Mucosa of rectum (tissue), 2 donors: ENCODE measurements around the gene KIF21B.
"Not testable (repeated sequence)": the region's sequence is repeated elsewhere in the genome, so short reads cannot be mapped to it uniquely, and the experiment has no call there.

ENCODE experiments used
- H3K27ac ChIP-seq, 2 donors: one replicate each; pipeline ENCODE4 v1.7.0; 2013; ENCODE audit warnings: inconsistent platforms in 2 of 2, low read depth in 2 of 2, low read length in 2 of 2
- H3K27me3 ChIP-seq, 2 donors: one replicate each; pipeline ENCODE4 v1.7.0; 2013; ENCODE audit warnings: low read length in 2 of 2; ENCODE audit not compliant: control insufficient read depth in 2 of 2, insufficient read depth in 2 of 2
- H3K36me3 ChIP-seq, 2 donors: one replicate each; pipeline ENCODE4 v1.7.0; 2013; ENCODE audit warnings: low read length in 2 of 2; ENCODE audit not compliant: control insufficient read depth in 2 of 2, insufficient read depth in 2 of 2
- H3K4me1 ChIP-seq, 2 donors: one replicate each; pipeline ENCODE4 v1.7.0; 2013; ENCODE audit warnings: low read length in 2 of 2, mild to moderate bottlenecking in 1 of 2; ENCODE audit not compliant: control insufficient read depth in 2 of 2, insufficient read depth in 2 of 2
- H3K4me3 ChIP-seq, 2 donors: one replicate each; pipeline ENCODE4 v1.7.0; 2013; ENCODE audit warnings: low read length in 2 of 2
- H3K9ac ChIP-seq, 2 donors: one replicate each; pipeline ENCODE4 v1.7.0; 2013; ENCODE audit warnings: low read length in 2 of 2, low read depth in 1 of 2, mild to moderate bottlenecking in 1 of 2
- H3K9me3 ChIP-seq, 2 donors: one replicate each; pipeline ENCODE4 v1.7.0; 2013; ENCODE audit warnings: low read length in 2 of 2; ENCODE audit not compliant: control insufficient read depth in 2 of 2
- donor health status: healthy.
- donor health status: Normal muscosa, but diverticular disease.

KIF21B gene

DNA sequence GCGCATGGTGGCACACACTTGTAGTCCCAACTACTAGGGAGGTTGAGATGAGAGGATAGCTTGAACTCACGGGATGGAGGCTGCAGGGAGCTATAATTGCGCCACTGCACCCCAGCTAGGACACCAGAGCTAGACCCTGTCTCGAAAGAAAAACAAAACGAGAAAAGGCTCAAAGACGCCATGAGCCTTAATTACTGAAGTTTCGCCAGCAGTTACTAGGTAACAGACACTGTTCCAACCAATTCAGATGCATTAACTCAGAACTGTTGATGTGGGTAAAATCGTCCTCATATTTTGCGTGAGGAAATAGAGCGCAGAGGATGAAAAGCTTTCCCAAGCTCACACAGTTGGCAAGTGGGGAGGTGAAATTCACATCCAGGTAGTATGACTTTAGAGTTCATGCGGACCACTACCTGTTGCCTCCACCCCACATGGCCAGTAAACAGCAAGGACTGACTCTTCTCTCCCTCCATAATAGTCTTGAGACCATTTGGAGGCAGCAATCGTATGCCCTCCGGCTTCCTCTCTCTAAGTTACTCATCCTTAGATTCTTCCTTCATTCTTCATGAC lies 88.8 kb downstream of the KIF21B start:
- H3K27me3 ChIP-seq = no peaks in the 10 kb centered on the region
- no peak overlapping the region for H3K4me3 ChIP-seq
- no peak overlapping the region for H3K27ac ChIP-seq
- peaks cover 0 to under 1% of the 10 kb centered on the region in 2 donors for H3K4me1 ChIP-seq
- peaks cover 0 to 2% of the 10 kb centered on the region in 2 donors for H3K36me3 ChIP-seq
- H3K9ac ChIP-seq = no peak overlapping the region
- no peaks in the 10 kb centered on the region for H3K9me3 ChIP-seq

DNA sequence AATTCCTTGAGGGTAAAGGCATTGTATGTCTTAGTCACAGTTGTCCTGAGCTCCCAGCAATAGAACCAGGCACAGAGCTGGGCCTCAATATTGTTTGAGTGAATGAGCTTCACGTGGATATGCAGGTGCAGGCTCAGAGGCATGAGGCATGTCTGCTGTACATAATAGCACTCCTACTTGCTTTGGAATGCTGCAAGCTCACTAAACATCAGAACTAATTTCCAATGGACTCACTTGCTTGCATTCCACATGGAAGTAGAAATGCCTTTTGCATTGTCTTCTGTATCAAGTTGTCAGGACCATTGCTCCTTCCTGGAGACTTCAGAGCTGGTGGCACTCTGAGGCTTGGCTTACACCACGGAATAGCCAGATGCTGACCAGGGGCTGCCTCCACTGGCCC lies 91.7 kb downstream of the KIF21B start:
- Histone ChIP-seq H3K36me3 (peaks cover 0 to 2% of the 10 kb centered on the region in 2 donors), H3K9me3 (no peaks in the 10 kb centered on the region), H3K4me1 (peaks cover 3 to 11% of the 10 kb centered on the region in 2 donors), H3K27me3 (no peaks in the 10 kb centered on the region), H3K27ac (no peak overlapping the region), H3K9ac (no peak overlapping the region), H3K4me3 (no peak overlapping the region)

DNA sequence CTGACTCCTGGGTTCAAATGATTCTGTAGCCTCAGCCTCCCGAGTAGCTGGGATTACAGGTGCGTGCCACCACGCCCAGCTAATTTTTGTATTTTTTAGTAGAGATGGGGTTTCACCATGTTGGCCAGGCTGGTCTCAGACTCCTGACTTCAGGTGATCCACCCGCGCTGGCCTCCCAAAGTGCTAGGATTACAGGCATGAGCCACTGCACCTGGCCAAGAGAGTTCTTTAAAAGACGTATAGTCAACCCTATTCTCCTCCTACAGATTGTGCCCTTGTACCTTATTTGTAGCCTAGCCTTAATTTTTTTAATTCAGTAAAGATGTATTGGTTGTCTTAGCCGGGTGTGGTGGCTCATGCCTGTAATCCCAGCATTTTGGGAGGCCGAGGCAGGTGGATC lies 93.2 kb downstream of the KIF21B start:
- not testable (repeated sequence) for H3K4me3 ChIP-seq, H3K27me3 ChIP-seq, H3K9me3 ChIP-seq, H3K36me3 ChIP-seq, H3K27ac ChIP-seq, H3K9ac ChIP-seq
- peaks cover 3 to 11% of the 10 kb centered on the region in 2 donors for H3K4me1 ChIP-seq

DNA sequence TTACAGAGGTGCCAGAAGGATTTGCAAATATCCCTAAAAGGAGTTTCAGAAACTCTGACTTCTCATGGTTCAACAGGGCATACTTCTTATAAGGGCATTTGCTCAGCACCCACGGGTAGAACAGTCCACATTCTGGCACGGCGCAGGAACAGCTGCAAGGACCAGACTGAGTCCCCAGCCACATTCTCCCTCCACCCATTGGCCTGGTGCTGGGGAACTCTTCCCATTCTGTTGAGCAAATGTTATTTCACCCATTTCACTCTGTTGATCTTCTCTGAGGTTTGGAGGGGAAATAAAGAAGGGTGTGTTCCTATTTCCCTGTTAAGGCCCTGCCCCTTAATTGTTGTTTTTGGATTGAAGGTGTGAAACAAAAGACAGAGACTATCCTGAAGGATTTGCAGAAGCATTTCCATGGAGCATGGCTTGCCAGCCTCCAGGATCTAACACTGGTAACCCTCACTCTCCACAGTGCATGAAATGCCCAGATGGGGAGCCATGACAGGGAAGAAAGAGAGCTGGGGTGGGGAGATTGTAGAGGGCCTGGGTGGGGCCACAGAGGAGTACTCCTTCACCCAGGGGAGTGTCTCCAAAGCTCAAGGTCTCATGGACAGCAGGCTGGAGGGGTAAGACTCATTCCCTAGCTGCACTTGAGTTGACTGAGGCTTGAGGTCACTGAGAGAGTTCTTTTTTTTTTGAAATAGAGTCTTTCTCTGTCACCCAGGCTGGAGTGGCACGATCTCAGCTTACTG lies 93.8 kb downstream of the KIF21B start:
- no peaks in the 10 kb centered on the region for H3K9me3 ChIP-seq
- no peak overlapping the region for H3K4me3 ChIP-seq
- no peak overlapping the region for H3K9ac ChIP-seq
- H3K36me3 ChIP-seq = peaks cover 0 to 2% of the 10 kb centered on the region in 2 donors
- peaks cover 3 to 11% of the 10 kb centered on the region in 2 donors for H3K4me1 ChIP-seq
- H3K27me3 ChIP-seq = no peaks in the 10 kb centered on the region
- no peak overlapping the region for H3K27ac ChIP-seq

DNA sequence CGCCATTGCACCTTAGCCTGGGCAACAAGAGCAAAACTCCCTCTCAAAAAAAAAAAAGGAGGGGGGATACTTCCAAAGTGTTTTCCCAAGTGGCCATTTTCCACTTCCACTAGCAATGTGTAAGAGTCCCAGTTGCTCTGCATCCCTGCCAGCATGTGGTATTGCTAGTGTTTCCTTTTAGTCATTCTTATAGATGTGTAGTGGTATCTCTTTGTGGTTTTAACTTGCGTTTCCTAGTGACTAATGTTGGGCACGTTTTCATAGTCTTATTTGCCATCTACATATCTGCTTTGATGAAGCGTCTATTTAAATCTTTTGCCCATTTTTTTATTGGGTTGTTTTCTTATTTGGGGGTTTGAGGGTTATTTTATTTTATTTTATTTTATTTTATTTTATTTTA lies 97.7 kb downstream of the KIF21B start:
- Histone ChIP-seq H3K4me3 (no peak overlapping the region), H3K27me3 (no peaks in the 10 kb centered on the region), H3K9ac (no peak overlapping the region), H3K4me1 (peaks cover 3 to 11% of the 10 kb centered on the region in 2 donors), H3K9me3 (no peaks in the 10 kb centered on the region), H3K27ac (no peak overlapping the region), H3K36me3 (no peaks in the 10 kb centered on the region)

DNA sequence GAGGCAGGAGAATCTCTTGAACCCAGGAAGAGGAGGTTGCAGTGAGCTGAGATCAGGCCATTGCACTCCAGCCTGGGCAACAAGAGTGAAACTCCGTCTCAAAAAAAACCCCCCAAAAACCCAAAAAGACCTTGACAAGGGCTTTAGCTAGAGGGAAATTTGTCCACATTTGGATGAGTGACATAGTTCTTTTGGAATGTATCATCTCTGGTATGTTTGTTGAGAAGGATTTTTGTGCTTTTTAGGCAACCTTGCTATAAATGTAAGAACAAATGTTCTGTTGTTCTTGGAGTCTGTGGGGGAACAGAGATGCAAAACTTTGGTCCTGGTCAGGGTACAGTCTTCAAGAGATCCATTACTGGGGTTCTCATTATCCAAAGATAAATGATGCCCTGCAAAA lies 99.9 kb downstream of the KIF21B start:
- no peaks in the 10 kb centered on the region for H3K36me3 ChIP-seq
- no peak overlapping the region for H3K27ac ChIP-seq
- H3K4me3 ChIP-seq = no peak overlapping the region

DNA sequence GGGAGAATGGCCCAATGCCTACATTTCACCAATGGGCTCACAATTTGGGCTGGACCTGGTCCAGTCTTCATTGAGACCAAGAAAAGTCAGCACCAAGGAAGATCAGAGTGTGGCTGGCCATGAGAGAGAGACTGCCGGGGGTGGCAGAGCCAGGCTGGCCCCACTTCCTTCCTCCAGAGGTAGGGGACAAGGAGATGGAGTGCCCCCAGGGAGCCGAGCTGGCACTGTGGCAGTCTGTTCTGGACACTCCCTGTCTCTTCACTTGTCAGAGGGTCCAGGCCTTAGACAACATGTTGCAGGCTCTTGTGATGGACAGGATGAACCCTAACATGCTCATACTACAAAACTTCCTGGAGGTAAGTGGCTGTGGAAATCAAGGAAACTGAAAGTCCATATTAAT lies 101.1 kb downstream of the KIF21B start:
- H3K36me3 ChIP-seq = peaks cover 0 to 2% of the 10 kb centered on the region in 2 donors
- no peaks in the 10 kb centered on the region for H3K9me3 ChIP-seq
- H3K27me3 ChIP-seq = no peaks in the 10 kb centered on the region
- H3K27ac ChIP-seq = no peak overlapping the region
- no peak overlapping the region for H3K4me3 ChIP-seq
- no peaks in the 10 kb centered on the region for H3K4me1 ChIP-seq
- no peak overlapping the region for H3K9ac ChIP-seq

More for the DNA sequence above, 99.9 kb downstream of the KIF21B start:
- Histone ChIP-seq H3K4me1 (no peaks in the 10 kb centered on the region), H3K27me3 (no peaks in the 10 kb centered on the region), H3K9ac (no peak overlapping the region), H3K9me3 (no peaks in the 10 kb centered on the region)

DNA sequence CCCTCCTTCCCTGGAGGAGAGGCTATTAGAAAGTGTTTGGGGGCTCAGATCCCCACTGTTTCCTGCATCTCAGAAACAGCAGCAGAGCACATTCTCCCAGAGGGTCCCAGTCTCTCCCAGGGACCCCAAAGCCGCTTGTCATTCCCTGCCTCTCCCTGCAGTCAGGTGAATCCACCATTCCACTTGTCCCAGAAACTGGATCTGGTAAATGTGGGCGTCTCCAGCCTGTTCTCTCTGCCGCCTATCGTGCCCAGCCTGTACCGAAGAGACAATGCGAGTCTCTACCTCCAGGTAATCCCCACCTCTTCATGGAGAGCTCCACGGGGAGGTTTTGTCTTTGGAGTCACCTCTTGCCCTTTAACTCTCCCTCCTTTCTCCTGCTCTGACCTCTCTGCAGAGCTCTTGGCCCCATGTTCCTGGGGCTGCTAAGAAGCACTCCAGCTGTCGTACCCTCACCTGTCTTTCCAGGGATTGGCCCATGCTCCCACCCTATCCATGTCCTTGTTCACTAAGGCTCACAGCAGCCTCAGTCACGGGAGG lies 101.9 kb downstream of the KIF21B start:
- no peaks in the 10 kb centered on the region for H3K9me3 ChIP-seq
- H3K27ac ChIP-seq = no peak overlapping the region
- H3K4me3 ChIP-seq = no peak overlapping the region
- peaks cover 0 to 2% of the 10 kb centered on the region in 2 donors for H3K36me3 ChIP-seq
- H3K9ac ChIP-seq = no peak overlapping the region
- H3K27me3 ChIP-seq = no peaks in the 10 kb centered on the region
- H3K4me1 ChIP-seq = peaks cover 3 to 5% of the 10 kb centered on the region in 2 donors
